Caco-2 (cell line): ENCODE measurements around the gene CORO2B. TPM values are rescaled to one million over a fixed set of nuclear protein-coding genes. Genes with fewer than 3 reads are reported as not detected.

ENCODE experiments used
- BruUV-seq: library from RNA; stranded (reverse); fragments of 400-500 nt; replicated peaks from 2 replicates; lab custom pipeline; 2021; lab: Mats Ljungman, UMichigan
- CTCF ChIA-PET: fragments of 300-600 bp; sonication (Branson Sonifier 250); formaldehyde crosslinking; loops from one replicate; lab custom pipeline; 2022; ENCODE audit warnings: antibody characterized with exemption; lab: Charles Lee
- POLR2A ChIA-PET: fragments of 300-600 bp; sonication (Branson Sonifier 250); formaldehyde crosslinking; loops from one replicate; lab custom pipeline; 2022; ENCODE audit warnings: antibody characterized with exemption; lab: Charles Lee
- DNase-seq, 2 experiments: peaks; one replicate each; pipeline versions ENCODE4 v3.0.0 to v3.0.0-alpha.2; 2020 to 2022
- H3K27me3 ChIP-seq: replicated peaks from 2 replicates; pipeline ENCODE4 v1.6.0; 2011; ENCODE audit warnings: low read length; ENCODE audit not compliant: control insufficient read depth, insufficient read depth
- H3K36me3 ChIP-seq: 2 replicates; pipeline ENCODE4 v1.5.1; 2011; ENCODE audit warnings: low read length; ENCODE audit not compliant: control insufficient read depth, insufficient read depth
- H3K4me1 ChIP-seq: fragments of 250-450 bp; sonication (Bioruptor Pico); 2 replicates; pipeline ENCODE4 v1.5.1; 2020; ENCODE audit warnings: mild to moderate bottlenecking
- H3K4me3 ChIP-seq: 2 replicates; pipeline ENCODE4 v1.5.1; 2011; ENCODE audit warnings: low read depth, mild to moderate bottlenecking, control low read depth, low read length
- H3K9me3 ChIP-seq: fragments of 250-450 bp; sonication (Bioruptor Pico); 2 replicates; pipeline ENCODE4 v1.5.1; 2020; ENCODE audit warnings: mild to moderate bottlenecking, moderate library complexity
- H3K27ac Mint-ChIP-seq: one replicate; pipeline ENCODE4 v1.8.0; 2022; ENCODE audit warnings: mixed read lengths; ENCODE audit not compliant: unreplicated experiment
- H3K27me3 Mint-ChIP-seq: one replicate; pipeline ENCODE4 v1.8.0; 2022; ENCODE audit warnings: mixed read lengths; ENCODE audit not compliant: insufficient read depth, unreplicated experiment
- H3K36me3 Mint-ChIP-seq: one replicate; pipeline ENCODE4 v1.8.0; 2022; ENCODE audit warnings: mild to moderate bottlenecking, mixed read lengths; ENCODE audit not compliant: insufficient read depth, unreplicated experiment
- H3K4me1 Mint-ChIP-seq: one replicate; pipeline ENCODE4 v1.8.0; 2022; ENCODE audit warnings: low read depth, mixed read lengths; ENCODE audit not compliant: unreplicated experiment
- H3K4me3 Mint-ChIP-seq: one replicate; pipeline ENCODE4 v1.8.0; 2022; ENCODE audit warnings: mild to moderate bottlenecking, moderate library complexity, mixed read lengths; ENCODE audit not compliant: unreplicated experiment
- H3K9me3 Mint-ChIP-seq: one replicate; pipeline ENCODE4 v1.8.0; 2022; ENCODE audit warnings: mixed read lengths; ENCODE audit not compliant: unreplicated experiment
- CTCF ChIP-seq, 2 experiments: fragments of 200-600 bp in 1 of 2; IDR thresholded peaks; 1 replicate in 1 of 2; 2 replicates in 1 of 2; pipeline versions ENCODE4 v1.5.1 to v1.8.0; 2011 to 2022; ENCODE audit warnings: antibody characterized with exemption in 1 of 2, control low read depth in 1 of 2, inconsistent platforms in 1 of 2, low read depth in 1 of 2, low read length in 1 of 2, mild to moderate bottlenecking in 1 of 2, moderate library complexity in 1 of 2; ENCODE audit not compliant: insufficient read depth in 1 of 2, severe bottlenecking in 1 of 2, unreplicated experiment in 1 of 2
- intact Hi-C: fragments of 100-400 bp; cut with micrococcal nuclease; formaldehyde crosslinking; loops from one replicate; pipeline ENCODE4 v1.10.0; 2022; ENCODE audit not compliant: unreplicated experiment
- total RNA-seq: library from RNA; stranded (reverse); gene quantifications from 2 replicates; pipeline ENCODE4 v1.2.3, GENCODE V29; 2022

CORO2B gene
- total RNA-seq, 1 experiment from 2014 or later, result 0.25 TPM

GRCh38 chr15:68621535-68621934 is 42.7 kb downstream of the CORO2B start:
- Histone ChIP-seq H3K4me1 (no peaks in the 10 kb centered on the region), H3K27me3 (no peaks in the 10 kb centered on the region), H3K4me3 (no peak overlapping the region), H3K9me3 (no peaks in the 10 kb centered on the region), H3K36me3 (no peaks in the 10 kb centered on the region)
- no peak for TF ChIP-seq CTCF (IDR thresholded peaks at IDR 0.05; ENCODE audit: insufficient read depth in 1 of 2, low read depth in 1 of 2, low read length in 1 of 2, severe bottlenecking in 1 of 2, unreplicated experiment in 1 of 2)
- CTCF ChIA-PET, result no interaction called here
- Mint-ChIP-seq H3K36me3 (no peaks in the 10 kb centered on the region), H3K4me1 (no peaks in the 10 kb centered on the region), H3K9me3 (no peaks in the 10 kb centered on the region), H3K27me3 (peaks cover 3% of the 10 kb centered on the region), H3K4me3 (no peak overlapping the region), H3K27ac (no peak overlapping the region)
- no peak for DNase-seq
- POLR2A ChIA-PET, result no interaction called here
- BruUV-seq, result no TSS peak
- intact Hi-C loops, result no loop called here

DNA sequence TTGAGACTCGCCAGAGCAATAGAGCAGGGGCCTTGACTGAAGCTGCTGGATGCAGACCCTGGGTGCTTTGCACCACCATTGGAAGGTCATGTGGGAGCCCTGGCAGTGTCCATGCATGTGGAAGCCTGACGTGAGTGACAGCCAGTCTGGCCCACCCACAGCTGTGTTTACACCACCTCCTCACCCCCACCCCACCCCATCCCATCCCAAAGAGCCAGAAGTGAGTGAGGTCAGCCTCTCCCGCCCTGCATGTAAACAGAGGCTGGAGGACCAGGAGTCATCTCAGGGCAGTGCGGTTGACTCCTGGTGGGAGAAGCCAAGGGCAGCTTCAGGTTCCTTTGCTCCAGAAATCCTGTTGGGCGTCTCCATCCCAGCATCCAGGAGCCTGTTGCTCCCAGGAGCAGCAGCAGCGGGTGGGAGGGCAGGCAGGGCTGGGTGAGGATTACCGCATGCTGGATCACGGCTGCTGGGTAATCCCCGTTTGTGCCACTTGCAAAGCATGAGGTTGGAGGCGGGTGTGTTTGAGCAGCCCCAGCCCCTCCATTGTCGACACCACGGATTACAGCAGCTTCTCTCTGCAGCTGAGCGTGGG is 44.6 kb downstream of the CORO2B start:
- H3K4me1 Mint-ChIP-seq, result no peaks in the 10 kb centered on the region
- Histone ChIP-seq H3K4me1 (no peaks in the 10 kb centered on the region), H3K27me3 (no peaks in the 10 kb centered on the region), H3K4me3 (no peak overlapping the region), H3K36me3 (no peaks in the 10 kb centered on the region), H3K9me3 (no peaks in the 10 kb centered on the region)
- TF ChIP-seq CTCF (IDR thresholded peaks at IDR 0.05; ENCODE audit: insufficient read depth in 1 of 2, low read depth in 1 of 2, low read length in 1 of 2, severe bottlenecking in 1 of 2, unreplicated experiment in 1 of 2), result no peak
- no peak overlapping the region for H3K27ac Mint-ChIP-seq
- no TSS peak for BruUV-seq
- ChIA-PET CTCF (no interaction called here), POLR2A (no interaction called here)
- peaks cover 6% of the 10 kb centered on the region for H3K27me3 Mint-ChIP-seq
- no peaks in the 10 kb centered on the region for H3K36me3 Mint-ChIP-seq
- DNase-seq, result no peak
- intact Hi-C loops, result no loop called here
- no peaks in the 10 kb centered on the region for H3K9me3 Mint-ChIP-seq
- no peak overlapping the region for H3K4me3 Mint-ChIP-seq

DNA sequence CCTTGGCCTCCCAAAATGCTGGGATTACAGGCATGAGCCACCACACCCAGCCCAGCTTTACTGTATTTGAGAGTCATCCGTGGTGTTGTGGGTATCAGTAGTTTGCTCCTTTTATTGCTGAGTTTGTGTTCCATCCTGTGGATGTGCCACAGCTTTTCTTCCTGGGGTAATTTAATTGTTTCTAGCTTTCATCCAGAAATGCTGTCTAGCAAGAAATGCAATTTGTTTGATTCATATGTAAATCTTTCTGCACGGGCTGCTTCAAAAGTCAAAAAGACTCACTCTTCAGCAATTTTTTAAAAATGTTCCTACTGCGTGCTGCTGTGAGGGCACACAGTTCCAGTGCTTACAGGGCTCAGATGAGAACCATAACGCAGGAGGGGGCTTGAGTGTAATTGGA is 47.1 kb downstream of the CORO2B start:
- CTCF ChIA-PET, result no interaction called here
- H3K4me1 ChIP-seq, result no peaks in the 10 kb centered on the region
- H3K4me3 Mint-ChIP-seq, result no peak overlapping the region
- intact Hi-C loops, result no loop called here
- no peaks in the 10 kb centered on the region for H3K9me3 ChIP-seq
- H3K27me3 ChIP-seq, result no peaks in the 10 kb centered on the region
- H3K36me3 Mint-ChIP-seq, result no peaks in the 10 kb centered on the region
- H3K9me3 Mint-ChIP-seq, result no peaks in the 10 kb centered on the region
- H3K4me3 ChIP-seq, result no peak overlapping the region
- H3K4me1 Mint-ChIP-seq, result no peaks in the 10 kb centered on the region
- no peak for DNase-seq
- H3K27me3 Mint-ChIP-seq, result peaks cover 12% of the 10 kb centered on the region
- no peaks in the 10 kb centered on the region for H3K36me3 ChIP-seq
- POLR2A ChIA-PET, result no interaction called here
- no peak overlapping the region for H3K27ac Mint-ChIP-seq
- no peak for TF ChIP-seq CTCF (IDR thresholded peaks at IDR 0.05; ENCODE audit: insufficient read depth in 1 of 2, low read depth in 1 of 2, low read length in 1 of 2, severe bottlenecking in 1 of 2, unreplicated experiment in 1 of 2)
- BruUV-seq, result no TSS peak
